ENCODE data around the gene ATG9B.
"Not testable (repeated sequence)": the region's sequence is repeated elsewhere in the genome, so short reads cannot be mapped to it uniquely, and the experiment has no call there.

ATG9B gene

GRCh38 chr7:151015967-151016366, 8.3 kb downstream of the ATG9B start:
- DNase-seq = no peak

- no peak for DNase-seq
Measured at GRCh38 chr7:151014950-151015349, 9.3 kb downstream of the ATG9B start.

GRCh38 chr7:151013733-151014497, 10.4 kb downstream of the ATG9B start:
- DNase-seq = peak; percentile 77

DNA sequence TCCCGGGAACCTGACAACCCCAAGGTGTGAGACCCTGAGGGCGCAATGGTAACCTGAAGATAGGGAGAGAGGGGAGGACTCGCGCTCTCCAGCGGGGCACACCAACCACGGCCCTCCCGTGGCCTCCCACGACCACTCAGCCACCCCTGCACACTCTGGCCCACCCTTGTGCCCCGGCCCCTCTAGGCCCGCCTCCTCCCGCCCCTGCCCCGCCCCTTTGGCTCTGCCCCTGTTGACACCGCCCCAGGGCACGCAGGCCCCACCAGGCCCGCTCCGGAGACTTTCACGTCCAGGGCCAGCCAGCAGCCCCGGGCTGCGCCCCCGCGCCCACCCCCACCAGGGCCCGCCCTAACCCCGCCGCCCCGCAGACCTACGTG, 10.9 kb downstream of the ATG9B start:
- DNase-seq = no peak

DNA sequence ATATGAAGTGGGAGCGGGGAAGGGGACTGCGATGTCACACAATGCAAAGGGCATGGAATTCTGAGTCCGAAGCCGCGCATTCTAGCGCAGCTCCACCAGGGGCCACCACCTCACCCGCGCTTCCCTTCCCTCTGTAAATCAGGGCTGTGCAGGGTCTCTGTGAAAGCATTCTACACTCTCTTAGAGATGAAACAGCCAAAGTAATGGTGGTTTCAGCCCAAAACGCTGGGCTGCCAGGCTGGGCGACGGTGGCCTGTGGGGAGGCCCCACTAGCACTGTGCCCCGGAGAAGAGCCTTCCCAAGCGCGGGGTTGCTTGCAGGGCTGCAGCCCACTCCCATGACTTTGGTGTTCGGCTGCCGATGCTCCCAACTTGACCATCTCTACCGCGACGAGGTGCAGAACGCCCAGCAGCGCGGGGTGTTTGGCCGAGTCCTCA, 11.4 kb downstream of the ATG9B start:
- DNase-seq = peak; percentile 53

DNA sequence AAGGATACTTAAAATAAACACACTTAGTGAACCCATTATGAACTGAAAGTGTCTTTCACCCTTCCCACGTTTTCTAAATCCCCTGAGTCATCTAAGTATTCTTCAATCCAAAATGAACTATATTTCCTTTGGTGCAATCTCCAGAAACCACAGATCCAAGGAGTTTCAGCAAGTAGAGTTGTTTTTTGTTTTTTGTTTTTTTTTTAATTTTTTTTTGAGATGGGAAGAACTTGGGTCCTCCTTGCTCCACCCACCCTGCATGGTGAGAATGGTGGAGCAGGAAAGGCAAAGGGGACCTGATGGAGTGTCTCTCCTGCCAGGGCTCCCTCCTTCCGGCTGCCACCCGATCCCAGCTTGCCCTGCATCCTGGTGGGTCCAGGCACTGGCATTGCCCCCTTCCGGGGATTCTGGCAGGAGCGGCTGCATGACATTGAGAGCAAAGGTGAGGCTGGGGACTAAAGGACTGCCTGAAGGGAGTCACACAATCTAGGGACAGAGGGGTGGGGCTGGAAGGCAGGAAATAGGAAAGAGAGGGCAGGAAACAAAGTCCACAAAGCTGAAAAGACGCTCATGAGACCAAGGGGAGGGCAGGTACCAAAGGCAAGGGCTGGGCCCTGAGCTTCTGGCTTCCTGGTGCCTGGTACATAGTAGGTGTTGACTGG, 12.1 kb downstream of the ATG9B start:
- no peak for DNase-seq

DNA sequence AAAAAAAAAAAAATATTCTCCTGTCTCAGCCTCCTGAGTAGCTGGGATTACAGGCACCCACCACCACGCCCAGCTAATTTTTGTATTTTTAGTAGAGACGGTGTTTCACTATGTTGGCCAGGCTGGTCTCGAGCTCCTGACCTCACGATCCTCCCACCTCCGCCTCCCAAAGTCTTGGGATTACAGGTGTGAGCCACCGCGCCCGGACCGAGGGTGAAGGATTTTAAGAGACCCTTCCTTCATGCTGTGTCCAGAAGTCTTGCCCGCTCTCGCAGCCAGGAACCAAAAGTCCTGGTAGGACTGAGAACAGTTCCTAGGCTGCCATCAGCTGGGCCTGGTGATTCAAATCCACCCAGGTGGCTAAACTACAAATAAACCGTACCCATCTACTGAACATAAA, 12.7 kb downstream of the ATG9B start:
- DNase-seq = not testable (repeated sequence)

DNA sequence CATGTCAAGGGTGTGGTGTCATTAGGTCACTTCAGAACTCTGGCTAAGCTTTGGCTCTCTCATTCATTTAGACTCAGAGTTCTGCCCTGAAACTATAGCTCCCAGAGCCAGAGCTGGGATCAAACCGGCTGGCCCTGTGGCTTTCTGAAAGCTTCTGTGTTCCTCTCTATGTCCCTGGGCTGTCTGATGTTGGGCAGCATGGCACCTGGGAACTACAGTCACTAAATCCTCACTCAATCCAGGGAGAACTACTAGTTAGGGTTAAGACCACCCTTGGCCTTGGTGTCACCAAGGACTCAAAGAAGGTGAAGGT, 13.2 kb downstream of the ATG9B start:
- DNase-seq = no peak

DNA sequence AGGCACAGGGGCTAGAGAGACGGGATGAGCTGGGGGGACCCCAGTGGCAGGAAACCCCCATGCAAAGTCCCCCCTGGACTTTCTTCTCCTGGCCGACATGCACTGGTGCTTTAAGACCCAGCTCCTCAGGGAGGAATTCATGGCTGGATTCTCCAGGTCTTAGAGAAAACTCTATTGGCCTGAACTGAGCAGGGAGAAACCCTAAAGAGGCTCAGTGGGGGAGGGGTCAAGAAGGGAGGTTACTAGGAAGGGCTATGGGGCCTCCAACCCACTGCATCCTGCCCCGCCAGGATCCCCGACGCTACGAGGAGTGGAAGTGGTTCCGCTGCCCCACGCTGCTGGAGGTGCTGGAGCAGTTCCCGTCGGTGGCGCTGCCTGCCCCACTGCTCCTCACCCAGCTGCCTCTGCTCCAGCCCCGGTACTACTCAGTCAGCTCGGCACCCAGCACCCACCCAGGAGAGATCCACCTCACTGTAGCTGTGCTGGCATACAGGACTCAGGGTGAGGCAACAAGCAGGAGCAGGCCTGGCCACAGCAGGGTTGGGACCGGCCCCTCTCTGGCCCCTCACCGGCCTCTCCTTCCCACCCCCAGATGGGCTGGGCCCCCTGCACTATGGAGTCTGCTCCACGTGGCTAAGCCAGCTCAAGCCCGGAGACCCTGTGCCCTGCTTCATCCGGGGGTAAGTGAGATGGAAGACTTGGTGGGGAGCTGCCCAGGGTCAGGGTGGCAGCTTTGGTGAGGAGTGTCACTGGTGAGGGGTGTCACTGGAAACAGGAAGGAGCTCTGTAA, 13.8 kb downstream of the ATG9B start:
- DNase-seq = peak; percentile 62

DNA sequence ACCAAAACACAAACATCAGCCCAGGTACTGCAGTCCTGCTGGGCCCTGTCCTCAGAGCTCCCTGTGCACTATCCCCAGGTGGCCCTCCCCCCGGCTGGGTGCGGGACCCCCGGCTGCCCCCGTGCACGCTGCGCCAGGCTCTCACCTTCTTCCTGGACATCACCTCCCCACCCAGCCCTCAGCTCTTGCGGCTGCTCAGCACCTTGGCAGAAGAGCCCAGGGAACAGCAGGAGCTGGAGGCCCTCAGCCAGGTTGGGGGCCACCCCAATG, 14.3 kb downstream of the ATG9B start:
- DNase-seq = no peak

DNA sequence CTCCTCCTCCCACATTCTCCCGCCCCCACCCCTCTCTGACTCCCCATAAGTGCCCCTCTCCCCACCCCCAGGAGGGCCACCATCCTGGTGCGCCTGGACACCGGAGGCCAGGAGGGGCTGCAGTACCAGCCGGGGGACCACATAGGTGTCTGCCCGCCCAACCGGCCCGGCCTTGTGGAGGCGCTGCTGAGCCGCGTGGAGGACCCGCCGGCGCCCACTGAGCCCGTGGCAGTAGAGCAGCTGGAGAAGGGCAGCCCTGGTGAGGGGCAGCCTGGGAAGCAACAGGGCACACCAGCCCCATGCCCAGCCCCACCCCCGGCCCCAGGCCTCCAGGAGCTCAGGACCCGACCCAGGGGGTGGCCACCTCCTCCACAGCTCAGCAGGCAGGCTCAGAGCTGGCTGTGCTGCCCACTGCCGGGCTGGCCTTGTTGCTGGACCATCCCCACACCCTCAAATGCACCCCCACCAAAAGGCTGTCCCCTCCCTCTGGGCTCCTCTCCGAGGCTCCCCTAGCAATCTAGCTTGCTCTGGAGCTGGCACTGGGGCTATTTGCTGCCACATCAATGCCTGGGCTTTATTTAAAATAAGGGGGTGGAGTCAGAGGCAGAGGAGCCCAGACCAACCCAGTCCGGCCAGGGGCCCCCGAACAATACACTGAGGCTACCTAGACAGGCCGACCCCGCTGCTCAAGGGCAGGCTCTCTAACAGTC, 14.8 kb downstream of the ATG9B start:
- no peak for DNase-seq

DNA sequence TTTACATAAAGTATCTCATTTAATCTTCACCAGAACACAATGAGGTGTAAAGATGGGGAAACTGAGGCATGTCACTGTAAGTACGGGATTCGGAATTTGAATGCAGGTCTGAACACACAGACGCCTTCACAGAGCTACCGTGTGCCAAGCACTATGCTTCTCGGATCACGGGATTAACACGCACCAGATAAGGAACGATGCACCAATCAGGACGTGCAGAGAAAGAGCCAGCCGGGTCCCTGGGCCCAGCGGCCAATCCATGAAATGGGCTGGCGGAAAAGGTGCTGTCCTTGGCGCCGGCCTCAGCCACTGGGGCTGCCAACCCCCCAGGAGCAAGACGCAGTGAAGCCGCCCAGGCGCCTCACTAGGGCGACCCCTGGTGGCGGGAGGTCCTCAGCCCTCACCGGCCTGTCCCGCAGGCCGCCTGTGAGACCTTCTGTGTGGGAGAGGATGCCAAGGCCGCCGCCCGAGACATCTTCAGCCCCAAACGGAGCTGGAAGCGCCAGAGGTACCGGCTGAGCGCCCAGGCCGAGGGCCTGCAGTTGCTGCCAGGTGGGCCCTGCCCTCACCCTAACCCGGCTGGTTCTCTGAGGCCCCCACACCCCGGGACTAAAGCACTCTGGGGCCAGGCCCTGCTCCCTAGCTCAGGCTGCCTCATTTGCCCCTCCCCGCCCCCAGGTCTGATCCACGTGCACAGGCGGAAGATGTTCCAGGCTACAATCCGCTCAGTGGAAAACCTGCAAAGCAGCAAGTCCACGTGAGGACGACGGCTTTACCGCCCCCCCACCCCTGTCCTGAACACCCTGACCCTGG, 15.6 kb downstream of the ATG9B start:
- peak; percentile 46 for DNase-seq

GRCh38 chr7:151008143-151008510, 16.2 kb downstream of the ATG9B start:
- no peak for DNase-seq

- no peak for DNase-seq
Measured at GRCh38 chr7:151007469-151007898, 16.8 kb downstream of the ATG9B start.

DNA sequence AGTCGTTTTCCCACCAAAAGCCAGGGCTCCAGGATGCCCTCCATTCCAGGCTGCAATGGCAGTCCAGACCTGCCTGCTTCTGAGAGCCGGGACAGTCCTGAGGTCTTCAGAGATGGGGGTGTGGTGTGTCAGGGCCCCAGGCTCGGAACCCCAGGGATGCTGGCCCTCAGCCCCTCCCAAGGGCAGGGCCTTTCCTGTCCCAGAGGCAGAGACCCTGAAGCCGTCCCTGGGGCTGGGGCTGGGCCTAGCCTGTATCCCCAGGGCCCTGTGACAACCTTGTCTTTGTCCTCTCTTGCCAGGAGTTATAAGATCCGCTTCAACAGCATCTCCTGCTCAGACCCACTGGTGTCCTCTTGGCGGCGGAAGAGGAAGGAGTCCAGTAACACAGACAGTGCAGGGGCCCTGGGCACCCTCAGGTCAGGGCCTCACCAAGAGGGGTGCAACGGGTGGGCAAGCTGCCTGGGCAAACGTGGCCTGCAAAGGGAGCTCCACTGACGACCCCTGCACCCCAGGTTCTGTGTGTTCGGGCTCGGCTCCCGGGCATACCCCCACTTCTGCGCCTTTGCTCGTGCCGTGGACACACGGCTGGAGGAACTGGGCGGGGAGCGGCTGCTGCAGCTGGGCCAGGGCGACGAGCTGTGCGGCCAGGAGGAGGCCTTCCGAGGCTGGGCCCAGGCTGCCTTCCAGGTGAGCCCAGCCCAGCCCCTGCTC, 17.5 kb downstream of the ATG9B start:
- DNase-seq = no peak

GRCh38 chr7:151005566-151005965, 18.7 kb downstream of the ATG9B start:
- DNase-seq = no peak

DNA sequence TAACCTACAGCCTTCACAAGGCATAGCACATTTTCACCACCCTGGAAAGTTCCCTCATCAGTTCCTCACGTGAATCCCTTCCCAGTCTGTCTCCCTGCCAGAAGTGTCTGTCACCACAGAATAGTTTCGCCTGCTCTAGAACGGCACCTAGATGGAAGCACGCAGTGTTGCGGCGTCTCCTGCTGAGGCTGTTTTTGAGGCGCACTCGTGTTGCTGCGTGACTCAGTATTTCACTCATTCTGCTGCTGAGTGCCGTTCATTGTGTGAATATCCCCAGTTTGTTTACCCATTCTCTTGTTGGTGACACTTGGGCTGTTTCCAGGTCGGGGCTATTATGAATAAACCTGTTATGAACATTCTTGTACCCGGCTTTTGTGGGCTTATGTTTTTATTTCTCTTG, 20.7 kb downstream of the ATG9B start:
- DNase-seq = no peak

DNA sequence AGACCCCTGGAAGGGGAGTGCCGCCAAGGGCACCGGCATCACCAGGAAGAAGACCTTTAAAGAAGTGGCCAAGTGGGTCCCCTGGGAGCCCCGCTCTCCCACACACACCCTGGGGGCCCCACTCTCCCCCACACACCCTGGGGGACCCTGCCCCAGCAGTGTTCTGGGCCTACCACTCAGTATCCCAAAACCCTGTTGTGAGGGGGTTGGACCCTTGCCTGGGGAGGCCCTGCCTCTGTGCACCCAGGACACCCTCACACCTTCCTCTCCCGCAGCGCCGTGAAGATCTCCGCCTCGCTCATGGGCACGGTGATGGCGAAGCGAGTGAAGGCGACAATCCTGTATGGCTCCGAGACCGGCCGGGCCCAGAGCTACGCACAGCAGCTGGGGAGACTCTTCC, 22.7 kb downstream of the ATG9B start:
- no peak for DNase-seq

DNA sequence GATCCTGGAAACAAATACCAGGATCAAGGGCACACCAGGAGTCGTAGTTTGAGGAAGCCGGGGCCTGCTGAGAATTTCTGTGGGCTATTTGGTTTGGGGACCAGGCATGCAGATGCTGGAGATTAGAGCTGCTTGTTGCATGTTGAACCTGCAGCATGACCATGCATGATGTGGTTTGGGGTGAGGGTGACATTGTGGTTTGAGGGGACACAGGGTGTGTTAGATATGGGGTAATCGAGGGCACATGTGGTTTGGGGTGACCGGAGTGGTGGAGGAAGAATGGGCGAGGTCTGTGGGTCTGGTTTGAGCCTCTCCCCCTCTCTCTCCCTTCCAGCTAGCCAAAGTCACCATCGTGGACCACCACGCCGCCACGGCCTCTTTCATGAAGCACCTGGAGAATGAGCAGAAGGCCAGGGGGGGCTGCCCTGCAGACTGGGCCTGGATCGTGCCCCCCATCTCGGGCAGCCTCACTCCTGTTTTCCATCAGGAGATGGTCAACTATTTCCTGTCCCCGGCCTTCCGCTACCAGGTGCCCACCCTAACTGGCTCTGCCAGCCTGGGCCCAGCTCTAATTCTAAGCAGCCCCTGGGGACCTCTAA, 23.3 kb downstream of the ATG9B start:
- no peak for DNase-seq

- DNase-seq = no peak
Measured at GRCh38 chr7:150999497-151000230, 24.6 kb downstream of the ATG9B start.

DNA sequence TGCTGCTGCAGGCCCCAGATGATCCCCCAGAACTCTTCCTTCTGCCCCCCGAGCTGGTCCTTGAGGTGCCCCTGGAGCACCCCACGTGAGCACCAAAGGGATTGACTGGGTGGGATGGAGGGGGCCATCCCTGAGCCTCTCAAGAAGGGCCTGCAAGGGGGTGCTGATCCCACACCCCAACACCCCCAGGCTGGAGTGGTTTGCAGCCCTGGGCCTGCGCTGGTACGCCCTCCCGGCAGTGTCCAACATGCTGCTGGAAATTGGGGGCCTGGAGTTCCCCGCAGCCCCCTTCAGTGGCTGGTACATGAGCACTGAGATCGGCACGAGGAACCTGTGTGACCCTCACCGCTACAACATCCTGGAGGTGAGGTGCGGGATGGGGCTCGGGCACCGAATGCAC, 25.3 kb downstream of the ATG9B start:
- no peak for DNase-seq
